AG08396 (cell line): ENCODE data around the gene PARD6A.

Experiments used
- DNase-seq: peaks from one replicate; pipeline ENCODE4 v3.0.0; 2012; ENCODE audit warnings: low spot score, mixed read lengths

The PARD6A gene, protein sequence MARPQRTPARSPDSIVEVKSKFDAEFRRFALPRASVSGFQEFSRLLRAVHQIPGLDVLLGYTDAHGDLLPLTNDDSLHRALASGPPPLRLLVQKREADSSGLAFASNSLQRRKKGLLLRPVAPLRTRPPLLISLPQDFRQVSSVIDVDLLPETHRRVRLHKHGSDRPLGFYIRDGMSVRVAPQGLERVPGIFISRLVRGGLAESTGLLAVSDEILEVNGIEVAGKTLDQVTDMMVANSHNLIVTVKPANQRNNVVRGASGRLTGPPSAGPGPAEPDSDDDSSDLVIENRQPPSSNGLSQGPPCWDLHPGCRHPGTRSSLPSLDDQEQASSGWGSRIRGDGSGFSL

DNA sequence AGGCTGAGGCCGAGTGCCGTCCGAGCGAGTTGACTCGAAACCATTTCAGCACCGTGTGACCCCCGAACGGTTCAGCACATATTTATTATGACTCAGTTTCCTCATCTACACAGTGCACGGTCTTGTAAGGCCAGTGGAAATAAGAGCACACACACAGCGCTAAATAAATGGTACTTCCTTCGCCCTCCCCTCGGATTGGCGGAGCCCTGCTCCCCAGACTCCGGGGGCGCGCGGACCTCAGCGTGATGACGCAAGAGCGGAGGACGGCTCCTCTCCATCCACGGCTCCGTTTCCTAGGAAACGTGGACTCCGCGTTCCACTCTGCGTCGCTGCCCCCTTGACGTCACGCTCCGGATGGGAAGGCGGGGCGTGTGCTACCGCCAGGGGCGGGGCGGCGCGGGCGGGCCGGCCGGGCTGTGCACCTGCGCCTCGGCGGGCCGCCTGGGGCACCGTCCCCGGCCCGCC is at the start of gene PARD6A:
Gene PARD6A (plus strand): TSS at position 397 of the 465 bp plus-strand sequence. CDS start 79 bp downstream, outside the sequence.
- peak; percentile 99 for DNase-seq

DNA sequence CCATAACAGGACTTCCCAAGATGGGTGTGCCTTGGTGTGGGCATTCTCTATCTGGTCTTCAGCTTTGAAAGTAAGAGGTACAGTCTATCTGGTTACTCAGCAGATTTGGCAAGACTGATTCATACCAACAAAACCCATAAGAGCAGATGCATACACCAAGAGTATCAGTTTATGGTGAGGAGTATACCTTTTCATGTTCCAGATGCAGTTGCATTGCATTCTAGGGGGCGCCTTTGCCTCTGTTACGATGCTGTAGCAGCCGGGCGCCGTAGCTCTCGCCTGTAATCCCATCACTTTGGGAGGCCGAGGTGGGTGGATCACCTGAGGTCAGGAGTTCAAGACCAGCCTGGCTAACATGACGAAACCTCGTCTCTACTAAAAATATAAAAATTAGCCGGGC is 47.0 kb upstream of the PARD6A start:
- no peak for DNase-seq

DNA sequence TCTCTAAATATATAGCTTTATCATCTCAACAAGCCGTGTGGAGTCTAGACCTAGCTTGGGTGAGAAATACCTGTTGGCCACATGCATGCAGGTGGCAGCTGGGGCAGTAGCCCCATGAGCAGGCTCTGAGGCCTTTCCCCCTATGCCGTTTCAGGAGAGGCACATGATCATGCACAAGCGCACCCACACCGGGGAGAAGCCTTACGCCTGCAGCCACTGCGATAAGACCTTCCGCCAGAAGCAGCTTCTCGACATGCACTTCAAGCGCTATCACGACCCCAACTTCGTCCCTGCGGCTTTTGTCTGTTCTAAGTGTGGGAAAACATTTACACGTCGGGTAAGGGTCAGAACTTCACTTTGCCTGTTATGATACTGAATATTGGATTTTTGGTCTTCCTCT is 32.5 kb upstream of the PARD6A start:
- DNase-seq: no peak

DNA sequence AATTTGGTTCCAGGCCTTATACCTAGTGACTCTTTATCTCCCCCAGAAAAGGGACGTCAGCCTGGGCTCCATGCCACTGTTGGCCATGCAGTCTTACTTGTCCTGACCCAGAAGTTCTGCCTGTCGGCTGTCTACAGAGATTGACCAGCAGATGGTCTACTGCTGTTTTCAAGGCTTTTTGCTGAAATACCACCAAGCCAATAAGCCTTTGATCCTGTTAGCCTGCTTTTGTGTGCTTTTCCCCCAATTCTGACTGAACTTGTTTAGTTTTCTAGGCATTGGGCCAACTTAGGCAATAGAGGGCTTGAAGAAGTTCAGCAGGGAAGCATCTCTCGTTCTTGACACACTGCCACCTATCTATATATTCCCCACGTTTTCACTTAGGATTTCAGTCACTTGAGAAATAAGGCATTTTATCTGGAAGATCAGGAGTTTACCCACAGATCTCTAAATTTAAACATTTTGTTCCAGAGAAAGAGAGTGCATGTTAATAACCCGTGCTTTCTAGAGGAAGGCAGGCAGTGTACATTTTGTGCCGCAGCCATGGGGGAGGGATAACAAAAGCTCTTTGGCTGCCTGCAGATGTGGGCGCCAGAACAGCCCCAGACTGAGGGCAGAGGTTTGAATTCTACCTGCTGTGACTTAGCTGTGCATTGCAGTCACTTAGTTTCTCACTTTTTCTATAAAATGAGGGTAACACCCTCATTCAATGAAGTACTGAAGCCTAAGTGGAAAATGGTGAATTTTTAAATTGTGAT is 28.2 kb upstream of the PARD6A start:
- DNase-seq: peak; percentile 11

DNA sequence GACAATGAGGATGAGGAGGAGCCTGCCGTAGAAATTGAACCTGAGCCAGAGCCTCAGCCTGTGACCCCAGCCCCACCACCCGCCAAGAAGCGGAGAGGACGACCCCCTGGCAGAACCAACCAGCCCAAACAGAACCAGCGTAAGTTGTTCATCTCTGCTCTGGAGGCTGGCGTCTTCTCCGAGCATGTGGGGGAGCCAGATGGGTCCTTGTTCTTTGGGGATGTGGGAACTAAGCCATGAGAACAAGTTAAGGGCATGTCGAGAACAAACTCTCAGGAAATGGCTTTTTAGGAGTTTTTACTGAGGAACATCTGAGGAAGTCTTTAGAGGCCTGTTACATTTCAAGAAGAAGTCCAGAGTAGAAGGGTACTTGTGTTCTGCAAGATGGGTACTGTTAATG is 24.0 kb upstream of the PARD6A start:
- no peak for DNase-seq

DNA sequence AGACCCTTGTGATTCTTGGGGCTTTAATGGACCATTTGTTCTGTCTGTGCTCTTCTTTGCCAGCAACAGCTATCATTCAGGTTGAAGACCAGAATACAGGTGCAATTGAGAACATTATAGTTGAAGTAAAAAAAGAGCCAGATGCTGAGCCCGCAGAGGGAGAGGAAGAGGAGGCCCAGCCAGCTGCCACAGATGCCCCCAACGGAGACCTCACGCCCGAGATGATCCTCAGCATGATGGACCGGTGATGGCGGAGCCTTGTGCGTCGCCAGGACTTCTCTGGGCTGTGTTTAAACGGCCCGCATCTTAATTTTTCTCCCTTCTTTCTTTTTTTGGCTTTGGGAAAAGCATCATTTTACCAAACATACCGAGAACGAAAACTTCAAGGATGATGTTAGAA is 23.1 kb upstream of the PARD6A start:
- DNase-seq: no peak

DNA sequence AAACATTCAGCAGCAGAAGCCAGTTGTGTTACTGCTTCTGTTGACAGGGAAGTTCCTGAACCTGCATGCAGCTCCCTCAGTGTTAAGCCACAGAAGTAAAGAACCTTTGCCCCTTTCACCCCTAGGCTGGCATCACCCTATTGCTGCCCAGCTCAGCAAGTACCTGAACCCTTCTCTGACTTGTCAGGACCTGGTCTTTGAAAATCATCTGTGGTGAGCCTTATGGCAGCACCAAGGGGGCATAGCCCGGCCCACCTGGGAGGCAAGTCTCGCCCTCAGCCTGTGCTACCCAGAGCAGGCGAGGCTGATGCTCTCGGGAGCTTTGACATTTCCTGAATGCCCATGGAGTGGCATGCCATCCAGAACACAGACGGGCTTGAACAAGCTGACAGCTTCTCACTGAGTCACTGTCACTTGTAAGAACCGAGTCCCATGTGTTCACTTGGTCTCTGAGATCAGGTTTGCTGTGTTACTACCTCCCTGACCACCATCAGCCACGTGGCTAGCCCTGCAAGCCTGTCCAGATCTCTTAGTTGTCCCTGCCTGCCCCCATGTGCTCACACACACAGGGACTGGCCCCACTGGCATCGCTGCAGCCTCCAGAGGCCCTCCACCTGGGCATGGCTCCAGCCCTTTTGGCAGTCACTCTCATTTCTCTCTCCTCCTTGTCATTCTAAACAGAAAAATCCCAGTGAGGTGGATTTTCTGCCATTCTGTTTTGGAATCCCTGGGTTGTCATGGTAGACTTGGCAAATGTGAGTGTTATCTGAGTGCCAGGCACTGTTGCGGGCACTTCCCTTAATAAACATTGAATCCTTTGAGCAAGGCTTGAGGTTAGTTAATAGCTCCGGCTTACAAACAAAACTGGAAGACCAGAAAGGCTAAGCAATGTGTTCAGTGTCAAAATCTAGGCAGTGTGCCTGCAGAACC is 18.7 kb upstream of the PARD6A start:
- DNase-seq: peak; percentile 67

DNA sequence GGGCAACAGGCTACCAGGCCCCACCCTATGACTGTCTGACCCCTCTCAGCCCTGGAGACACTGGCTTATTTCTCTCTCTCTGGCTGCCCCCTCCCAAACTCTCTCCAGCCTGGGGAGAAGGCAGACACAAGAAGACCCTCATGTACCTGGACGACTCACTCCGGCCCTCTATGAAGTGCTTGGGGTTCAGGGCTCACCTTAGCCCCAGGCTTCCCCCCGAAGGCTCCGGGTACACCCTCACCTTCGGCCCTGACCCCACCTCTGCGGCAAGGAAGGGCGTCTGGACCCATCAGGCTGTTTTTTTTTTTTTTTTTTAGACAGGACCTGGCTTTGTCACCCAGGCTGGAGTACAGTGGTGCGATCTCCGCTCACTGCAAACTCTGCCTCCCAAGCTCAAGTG is 16.7 kb upstream of the PARD6A start:
- DNase-seq: no peak

DNA sequence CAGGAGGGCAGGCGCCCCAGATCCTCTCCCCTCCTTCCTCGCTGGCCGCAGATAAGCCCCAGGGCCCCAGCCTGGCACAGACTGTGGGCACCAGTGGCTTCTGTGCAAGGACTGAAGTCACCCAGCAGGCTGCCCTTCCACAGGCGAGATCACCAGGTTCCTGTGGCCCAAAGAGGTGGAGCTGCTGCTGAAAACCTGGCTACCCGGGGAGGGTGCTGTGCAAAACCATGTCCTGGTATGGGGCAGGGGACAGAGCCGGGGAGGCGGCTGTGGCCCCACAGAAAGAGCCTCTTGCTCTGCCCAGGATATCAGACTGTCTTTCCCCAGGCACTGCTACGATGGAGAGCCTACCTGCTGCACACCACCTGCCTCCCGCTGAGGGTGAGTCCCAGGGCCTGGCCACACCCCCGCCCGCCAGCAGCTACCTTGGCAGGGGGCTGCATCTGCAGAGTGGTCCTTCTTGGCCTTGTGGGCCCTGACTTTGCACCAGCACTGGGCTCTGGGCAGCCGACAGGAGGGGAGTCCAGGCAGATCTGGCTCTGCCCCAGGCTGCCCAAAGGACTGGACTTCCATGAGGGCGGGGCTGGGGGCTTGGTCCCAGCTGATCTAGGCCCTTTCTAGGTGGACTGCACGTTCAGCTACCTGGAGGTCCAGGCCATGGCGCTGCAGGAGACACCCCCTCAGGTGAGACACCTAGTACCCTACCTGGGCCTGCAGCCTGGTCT is 15.2 kb upstream of the PARD6A start:
- peak; percentile 13 for DNase-seq

DNA sequence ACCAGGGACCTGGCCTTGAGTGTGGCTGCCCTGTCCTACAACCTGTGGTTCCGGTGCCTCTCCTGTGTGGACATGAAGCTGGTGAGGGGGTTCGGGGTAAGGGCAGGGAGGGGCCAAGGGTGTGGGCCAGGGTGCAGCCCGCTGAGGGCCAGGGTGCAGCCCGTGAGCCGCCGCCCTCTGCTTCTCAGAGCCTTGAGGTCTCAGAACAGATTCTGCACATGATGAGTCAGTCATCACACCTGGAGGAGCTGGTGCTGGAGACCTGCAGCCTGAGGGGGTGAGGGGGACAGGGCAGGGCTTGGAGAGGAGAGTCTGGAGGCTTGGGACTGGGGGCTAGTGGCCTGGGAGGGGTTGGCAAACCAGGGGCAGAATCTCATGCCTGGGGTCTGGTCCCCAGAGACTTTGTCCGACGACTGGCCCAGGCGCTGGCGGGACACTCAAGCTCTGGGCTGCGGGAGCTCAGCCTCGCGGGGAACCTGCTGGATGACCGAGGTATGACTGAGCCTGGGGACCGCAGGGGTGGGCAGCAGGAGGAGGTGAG is 13.6 kb upstream of the PARD6A start:
- peak; percentile 10 for DNase-seq

DNA sequence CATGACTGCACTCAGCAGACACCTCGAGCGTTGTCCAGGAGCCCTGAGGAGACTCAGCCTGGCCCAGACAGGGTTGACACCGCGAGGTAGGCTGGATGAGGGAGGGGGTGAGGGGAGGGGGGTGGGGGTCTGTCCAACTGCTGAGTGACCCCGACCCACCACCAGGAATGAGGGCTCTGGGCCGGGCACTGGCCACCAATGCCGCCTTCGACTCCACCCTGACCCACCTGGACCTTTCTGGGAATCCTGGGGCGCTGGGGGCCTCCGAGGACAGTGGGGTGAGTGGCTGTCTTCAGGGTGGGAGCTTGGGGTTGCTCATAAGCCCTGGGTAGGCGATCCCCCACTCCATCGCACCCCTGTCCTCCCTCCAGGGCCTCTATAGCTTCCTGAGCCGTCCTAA is 13.1 kb upstream of the PARD6A start:
- no peak for DNase-seq

DNA sequence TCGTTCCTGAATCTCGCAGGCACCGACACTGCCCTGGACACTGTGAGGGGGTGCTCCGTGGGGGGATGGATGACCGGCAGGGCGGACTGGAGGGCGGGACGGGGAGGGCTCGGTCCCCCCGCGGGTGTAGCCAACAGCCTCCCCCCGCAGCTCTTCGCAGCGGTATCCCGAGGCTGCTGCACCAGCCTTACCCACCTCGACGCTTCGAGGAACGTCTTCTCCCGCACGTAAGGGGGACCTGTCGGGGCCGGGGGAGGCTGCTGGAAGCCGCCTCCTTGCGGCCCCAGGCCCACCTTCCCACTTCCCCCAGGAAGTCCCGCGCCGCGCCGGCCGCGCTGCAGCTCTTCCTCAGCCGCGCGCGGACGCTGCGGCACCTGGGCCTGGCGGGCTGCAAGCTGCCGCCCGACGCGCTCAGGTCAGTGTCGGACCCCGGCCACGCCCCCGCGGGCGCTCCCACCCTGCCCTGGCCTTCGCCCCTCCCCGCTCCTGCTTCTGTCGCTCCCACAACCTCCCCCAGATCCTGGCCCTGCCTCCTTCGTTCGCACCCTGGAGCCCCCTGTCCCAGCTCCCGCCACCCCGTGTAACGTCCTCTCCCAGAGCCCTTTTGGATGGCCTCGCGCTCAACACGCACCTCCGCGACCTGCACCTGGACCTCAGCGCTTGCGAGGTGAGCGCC is 12.5 kb upstream of the PARD6A start:
- peak; percentile 11 for DNase-seq

DNA sequence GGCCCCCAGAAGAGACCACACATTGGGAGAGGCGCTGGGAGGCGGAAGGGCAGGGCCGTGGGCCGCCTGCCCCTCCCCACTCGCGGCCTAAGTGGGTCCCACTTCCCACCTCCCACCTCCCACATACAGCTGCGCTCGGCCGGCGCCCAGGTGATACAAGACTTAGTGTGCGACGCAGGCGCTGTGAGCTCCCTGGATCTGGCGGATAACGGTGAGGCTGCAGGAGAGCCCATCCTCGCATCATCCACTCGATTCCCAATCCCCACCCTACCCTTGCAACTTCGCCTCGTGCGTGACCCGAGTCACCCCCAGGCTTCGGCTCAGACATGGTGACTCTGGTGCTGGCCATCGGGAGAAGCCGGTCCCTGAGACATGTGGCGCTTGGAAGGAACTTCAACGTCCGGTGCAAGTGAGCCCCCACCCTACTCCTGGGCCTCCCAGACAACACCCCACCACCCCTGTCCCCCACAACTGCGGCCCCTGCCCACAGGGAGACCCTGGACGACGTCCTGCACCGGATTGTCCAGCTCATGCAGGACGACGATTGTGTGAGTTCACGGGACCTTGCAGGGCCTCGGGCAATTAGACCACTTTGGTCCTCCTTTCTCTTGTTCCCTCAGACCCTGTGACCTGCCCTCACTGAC is 11.9 kb upstream of the PARD6A start:
- DNase-seq: peak; percentile 12

DNA sequence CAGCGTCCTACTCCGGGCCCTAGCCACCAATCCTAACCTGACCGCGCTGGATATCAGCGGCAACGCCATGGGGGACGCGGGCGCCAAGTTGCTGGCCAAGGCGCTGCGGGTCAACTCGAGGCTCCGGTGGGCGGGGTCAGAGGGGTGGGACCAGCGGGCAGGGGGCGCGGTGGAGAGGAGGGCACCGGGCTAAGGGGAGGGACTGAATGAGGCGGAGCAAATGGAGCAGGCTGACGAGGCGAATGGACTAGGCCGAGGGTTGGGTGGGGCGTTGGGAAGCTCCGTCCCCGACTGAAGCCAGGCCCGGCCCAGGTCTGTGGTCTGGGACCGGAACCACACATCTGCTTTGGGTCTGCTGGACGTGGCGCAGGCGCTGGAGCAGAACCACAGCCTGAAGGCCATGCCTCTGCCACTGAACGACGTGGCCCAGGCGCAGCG is 11.2 kb upstream of the PARD6A start:
- no peak for DNase-seq

DNA sequence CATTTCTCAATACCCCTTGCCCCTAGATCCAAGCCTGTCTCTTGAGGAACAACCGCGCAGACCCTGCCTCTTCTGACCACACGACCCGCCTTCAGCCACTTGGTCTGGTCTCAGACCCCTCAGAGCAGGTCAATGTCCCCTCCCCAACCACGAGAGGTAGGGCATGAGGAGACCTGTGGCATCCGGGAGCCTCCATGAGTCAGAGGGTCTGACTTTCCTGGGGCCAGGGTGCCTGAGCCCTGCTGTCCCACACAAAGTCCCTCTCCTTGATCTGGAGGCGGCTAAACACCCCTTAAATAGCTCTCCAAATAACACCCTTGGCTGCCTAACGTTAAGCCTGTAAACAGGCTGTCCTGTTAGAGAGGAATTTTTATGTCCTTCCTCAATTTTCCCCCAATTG is 10.7 kb upstream of the PARD6A start:
- DNase-seq: no peak

DNA sequence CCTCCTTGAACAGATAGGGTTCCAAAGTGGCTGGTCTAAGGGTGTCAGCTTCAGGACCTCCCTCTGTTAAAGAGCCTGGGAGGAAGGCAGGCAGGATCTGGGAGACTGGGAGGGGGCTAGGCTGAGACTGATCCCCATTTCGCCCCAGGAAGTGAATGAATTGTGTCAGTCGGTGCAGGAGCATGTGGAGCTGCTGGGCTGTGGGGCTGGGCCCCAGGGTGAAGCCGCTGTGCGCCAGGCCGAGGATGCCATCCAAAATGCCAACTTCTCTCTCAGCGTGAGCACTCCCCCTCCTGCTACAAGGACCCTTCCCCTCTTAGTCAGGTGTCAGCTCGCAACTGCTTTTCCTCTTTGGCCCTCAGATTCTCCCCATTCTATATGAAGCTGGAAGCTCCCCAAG is 9.7 kb upstream of the PARD6A start:
- DNase-seq: no peak

DNA sequence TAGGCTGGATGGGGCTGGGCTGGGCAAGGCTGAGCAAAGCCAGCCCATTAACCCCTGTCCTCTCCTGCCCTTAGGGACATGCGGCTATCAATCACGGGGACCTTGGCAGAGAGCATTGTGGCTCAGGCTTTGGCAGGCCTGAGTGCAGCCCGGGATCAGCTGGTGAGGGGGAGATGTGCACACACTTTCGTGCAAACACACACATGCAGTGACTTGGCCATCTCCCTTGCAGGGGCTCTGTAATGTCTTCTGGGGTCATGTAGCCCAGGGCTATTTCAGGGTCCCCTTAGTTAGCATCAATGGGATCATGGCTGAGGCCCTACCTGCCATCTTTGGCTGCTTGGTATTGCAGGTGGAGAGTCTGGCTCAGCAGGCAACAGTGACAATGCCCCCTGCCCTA is 8.9 kb upstream of the PARD6A start:
- no peak for DNase-seq

DNA sequence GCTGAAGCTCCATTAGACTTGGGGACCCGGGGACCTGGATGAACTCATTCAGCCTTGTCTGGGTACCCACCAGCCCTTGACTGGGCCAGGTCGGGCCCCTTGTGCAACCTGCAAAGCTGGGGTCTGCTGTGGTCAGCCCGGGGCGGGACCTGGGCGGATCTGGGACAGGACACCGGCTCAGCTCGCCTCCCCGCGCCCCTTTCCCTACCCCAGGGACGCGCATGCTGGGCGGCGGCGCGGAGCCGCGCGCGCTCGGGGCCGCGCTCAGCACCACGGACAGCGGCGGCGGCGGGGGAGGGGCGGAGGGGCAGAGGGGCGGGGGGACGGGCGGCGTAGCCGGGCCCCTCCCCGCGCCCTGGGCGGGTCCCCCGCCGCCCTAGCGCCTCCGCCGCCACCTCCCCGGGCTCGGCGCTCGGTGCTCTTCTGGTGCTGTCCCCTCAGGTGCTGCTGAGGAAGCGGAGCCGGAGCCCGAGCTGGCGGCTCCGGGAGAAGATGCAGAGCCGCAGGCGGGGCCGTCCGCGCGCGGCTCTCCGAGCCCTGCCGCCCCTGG is 8.1 kb upstream of the PARD6A start:
- DNase-seq: peak; percentile 83

DNA sequence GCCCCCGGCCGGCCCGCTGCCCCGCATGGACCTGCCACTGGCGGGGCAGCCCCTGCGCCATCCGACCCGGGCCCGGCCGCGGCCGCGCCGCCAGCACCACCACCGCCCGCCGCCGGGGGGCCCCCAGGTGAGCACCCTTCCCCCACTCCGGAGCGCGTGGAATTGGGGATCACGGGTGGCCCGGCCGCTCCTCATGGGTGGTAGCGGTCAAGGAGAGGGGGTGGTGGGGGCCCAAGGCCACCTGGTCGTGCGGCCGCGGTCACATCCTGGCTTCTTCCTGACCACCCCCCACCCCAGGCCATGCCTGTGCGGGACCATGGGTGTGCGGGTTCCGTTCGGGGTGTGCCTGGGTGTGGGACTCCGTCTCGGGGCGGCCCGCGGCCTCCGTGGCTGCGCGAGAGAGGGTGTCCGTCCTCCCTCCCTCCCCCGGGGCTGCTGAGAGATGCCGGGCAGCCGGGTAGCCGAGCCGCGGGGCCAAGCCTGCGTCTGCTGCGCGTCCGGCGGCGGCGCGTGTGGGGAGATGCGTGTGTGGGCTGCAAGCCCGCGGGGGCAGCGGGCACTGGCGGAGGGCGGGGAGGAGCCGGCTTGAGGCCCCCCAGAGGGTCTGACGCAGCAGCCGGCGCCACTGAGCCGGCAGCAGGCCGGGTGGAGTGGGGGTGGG is 7.5 kb upstream of the PARD6A start:
- DNase-seq: peak; percentile 65
